HFF-Myc (cell line): ENCODE data around the gene GHRL.

ENCODE experiments used
- DNase-seq: peaks from one replicate; pipeline ENCODE4 v3.0.0-alpha.2; 2011; ENCODE audit warnings: low read depth; ENCODE audit errors: extremely low read depth
- H3K4me3 ChIP-seq: replicated peaks from 2 replicates; pipeline ENCODE4 v1.5.1; 2011; ENCODE audit warnings: low read depth, mild to moderate bottlenecking, control low read depth, low read length
- CTCF ChIP-seq: IDR thresholded peaks from 2 replicates; pipeline ENCODE4 v1.5.1; 2012; ENCODE audit warnings: mild to moderate bottlenecking, low read depth, low read length, control low read depth; ENCODE audit errors: missing control alignments

The GHRL gene

GRCh38 chr3:10286596-10287295, 6.0 kb downstream of the GHRL start:
- TF ChIP-seq CTCF = peak; percentile 55

GRCh38 chr3:10286133-10286524, 6.6 kb downstream of the GHRL start:
- no peak for DNase-seq
- no peak overlapping the region for H3K4me3 ChIP-seq
- TF ChIP-seq CTCF = no peak

More at GRCh38 chr3:10286596-10287295, 6.0 kb downstream of the GHRL start:
- no peak overlapping the region for H3K4me3 ChIP-seq
- DNase-seq = peak; percentile 31

GRCh38 chr3:10285272-10286132, 7.2 kb downstream of the GHRL start:
- no peak overlapping the region for H3K4me3 ChIP-seq
- no peak for DNase-seq
- TF ChIP-seq CTCF = no peak

GRCh38 chr3:10284496-10284895, 8.3 kb downstream of the GHRL start:
- H3K4me3 ChIP-seq = no peak overlapping the region
- no peak for DNase-seq
- TF ChIP-seq CTCF = no peak

GRCh38 chr3:10283638-10284037, 9.1 kb downstream of the GHRL start:
- no peak for TF ChIP-seq CTCF
- no peak for DNase-seq
- no peak overlapping the region for H3K4me3 ChIP-seq

GRCh38 chr3:10281951-10282350, 10.8 kb downstream of the GHRL start:
- no peak overlapping the region for H3K4me3 ChIP-seq
- TF ChIP-seq CTCF = no peak

More at GRCh38 chr3:10281951-10282350, 10.8 kb downstream of the GHRL start:
- no peak for DNase-seq
